GM12878 (cell line): ENCODE results near the gene HYAL1. TPM values are rescaled to one million over a fixed set of nuclear protein-coding genes. Genes with fewer than 3 reads are reported as not detected.

Experiments used
- CBX5 ChIP-seq: sonication (generic); IDR thresholded peaks from 2 replicates; pipeline ENCODE4 v1.6.1; 2016; ENCODE audit warnings: low read depth, moderate library complexity, mild to moderate bottlenecking, inconsistent platforms
- LARP7 ChIP-seq: fragments of 450-650 bp; IDR thresholded peaks from 2 replicates; pipeline ENCODE4 v1.6.1; 2017; ENCODE audit warnings: mild to moderate bottlenecking
- MEF2B ChIP-seq: fragments of 450-650 bp; IDR thresholded peaks from 2 replicates; pipeline ENCODE4 v1.6.1; 2018; ENCODE audit warnings: mild to moderate bottlenecking, moderate library complexity; ENCODE audit not compliant: partially characterized antibody, poor library complexity, severe bottlenecking
- MTA3 ChIP-seq: IDR thresholded peaks from 2 replicates; pipeline ENCODE4 v1.6.1; 2012; ENCODE audit warnings: low read length, inconsistent platforms, borderline replicate concordance
- NFYA ChIP-seq: IDR thresholded peaks from 2 replicates; pipeline ENCODE4 v1.6.1; 2011; ENCODE audit warnings: low read depth, mild to moderate bottlenecking, low read length, improper control_type of control experiment, borderline replicate concordance
- NR2C2 ChIP-seq: IDR thresholded peaks from 2 replicates; pipeline ENCODE4 v1.6.1; 2011; ENCODE audit warnings: borderline replicate concordance, low read depth; ENCODE audit not compliant: control insufficient read depth, insufficient read length
- NRF1 ChIP-seq: conservative IDR thresholded peaks from 2 replicates; pipeline ENCODE4 v1.6.1; 2011; ENCODE audit warnings: mild to moderate bottlenecking, low read depth, low read length, improper control_type of control experiment
- RCOR1 ChIP-seq: conservative IDR thresholded peaks from 2 replicates; pipeline ENCODE4 v1.6.1; 2012; ENCODE audit warnings: low read depth, low read length, improper control_type of control experiment
- RELA ChIP-seq: fragments of 450-650 bp; IDR thresholded peaks from 2 replicates; pipeline ENCODE4 v1.8.0; 2014; ENCODE audit warnings: borderline replicate concordance; ENCODE audit not compliant: partially characterized antibody
- SIN3A ChIP-seq: IDR thresholded peaks from 2 replicates; pipeline ENCODE4 v1.6.1; 2012; ENCODE audit warnings: low read depth, low read length, improper control_type of control experiment
- SIX5 ChIP-seq: IDR thresholded peaks from 2 replicates; pipeline ENCODE4 v1.6.1; 2011; ENCODE audit warnings: mild to moderate bottlenecking, low read depth, low read length, moderate library complexity; ENCODE audit not compliant: severe bottlenecking
- SMARCA5 ChIP-seq: fragments of 450-650 bp; IDR thresholded peaks from 2 replicates; pipeline ENCODE4 v1.6.1; 2017; ENCODE audit warnings: mild to moderate bottlenecking
- TCF7 ChIP-seq: IDR thresholded peaks from 2 replicates; pipeline ENCODE4 v1.6.1; 2014; ENCODE audit warnings: antibody characterized with exemption, borderline replicate concordance
- ZNF217 ChIP-seq: fragments of 450-650 bp; IDR thresholded peaks from 2 replicates; pipeline ENCODE4 v1.6.1; 2017; ENCODE audit warnings: antibody characterized with exemption, mild to moderate bottlenecking
- polyA plus RNA-seq, 11 experiments: library from polyadenylated mRNA; depleted of rRNA in 4 of 11; unstranded in 6 of 11; stranded (reverse) in 5 of 11; fragments of >200 nt; fragmentation: Nextera tagmentation in 4 of 11; fragmentation: Illumina TruSeq in 1 of 11; extraction: Ambion mirVana in 4 of 11; extraction: Trizol in 1 of 11; gene quantifications; 1 replicate in 1 of 11; 2 replicates in 10 of 11; pipeline versions ENCODE4 v1.2.1 to v1.2.3, GENCODE V29; 2011 to 2016; ENCODE audit warnings: inconsistent platforms in 2 of 11, missing spikeins in 2 of 11, low read depth in 1 of 11
- total RNA-seq, 4 experiments: library from RNA; depleted of rRNA in 3 of 4; stranded (reverse); fragments of >200 nt in 3 of 4; fragmentation: Illumina TruSeq in 1 of 4; extraction: Trizol in 1 of 4; gene quantifications; 2 replicates each; pipeline versions ENCODE4 v1.2.1 to v1.2.3, GENCODE V29; 2013 to 2021
- TF ChIP-seq, protein P1 (sequence below): fragments of 450-650 bp; IDR thresholded peaks from 2 replicates; pipeline ENCODE4 v1.6.1; 2017; ENCODE audit warnings: mild to moderate bottlenecking, moderate library complexity
- TF ChIP-seq, protein P2 (sequence below): IDR thresholded peaks from 2 replicates; pipeline ENCODE4 v1.6.1; 2012; ENCODE audit warnings: low read depth, low read length, improper control_type of control experiment
- TF ChIP-seq, protein P3 (sequence below): fragments of 450-650 bp; formaldehyde crosslinking; IDR thresholded peaks from 2 replicates; pipeline ENCODE4 v1.5.0; 2022; ENCODE audit warnings: mild to moderate bottlenecking, missing genetic modification characterization

Gene HYAL1
- total and polyA plus RNA-seq, 10 of the 15 experiments (the other 5 are each of a cell fraction or from before 2014, with no cell fraction given) = 0.04 to 0.55 (median 0.18) TPM; not detected in 2

DNA sequence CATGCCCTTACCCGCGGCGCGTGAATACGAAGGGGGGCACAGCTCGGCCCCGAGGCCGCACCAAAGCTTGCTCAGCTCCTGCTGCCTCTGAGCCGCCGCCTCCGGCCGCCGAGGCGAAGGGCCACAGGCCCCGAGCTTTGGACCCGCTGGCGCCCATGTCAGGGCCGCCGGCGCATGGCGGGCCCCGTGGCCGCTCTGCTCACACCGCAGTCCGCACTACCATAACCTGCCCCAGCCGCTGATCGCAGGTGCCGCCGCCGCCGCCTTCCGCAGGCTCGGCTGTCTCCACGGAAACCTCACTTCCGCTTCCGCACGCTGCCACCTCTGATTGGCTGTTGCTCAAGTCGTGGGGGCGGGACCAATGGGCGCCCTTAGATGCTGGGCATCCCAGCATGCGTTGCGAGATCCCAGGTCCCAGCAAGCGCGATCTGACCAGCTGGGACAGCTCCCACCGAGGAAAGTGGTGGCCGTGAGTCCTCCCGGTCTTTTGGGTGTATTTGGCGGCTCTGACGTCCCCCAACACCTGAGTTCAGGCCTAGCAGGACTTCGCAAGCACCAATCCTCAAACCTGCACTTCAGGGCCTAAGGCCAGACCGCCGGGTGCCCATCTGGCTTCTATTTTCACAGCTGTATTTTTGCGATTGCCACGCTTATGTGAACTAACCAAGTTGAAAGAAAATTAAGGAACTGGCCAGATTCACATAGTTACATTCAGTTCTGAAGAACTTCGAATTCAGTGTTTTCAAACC is 24.7 kb upstream of the HYAL1 start, which contains the start of gene TUSC2 (continued):
- peak; percentile 27 for TF ChIP-seq SIX5
- TF ChIP-seq RCOR1 = no peak
- no peak for TF ChIP-seq SMARCA5
- peak; percentile 9; the same call in 1 of the 2 replicates for TF ChIP-seq NFYA
- no peak for TF ChIP-seq RELA
- no peak for TF ChIP-seq CBX5
- no peak for TF ChIP-seq NRF1
- no peak for TF ChIP-seq NR2C2
- TF ChIP-seq LARP7 = peak; percentile 78
- 0 out of 2 replicates have a peak, but pooled peaks have one; percentile 50 for TF ChIP-seq SIN3A
- TF ChIP-seq MTA3 = peak; percentile 41; the same call in 1 of the 2 replicates
- no peak for TF ChIP-seq ZNF217
- no peak for TF ChIP-seq MEF2B
- TF ChIP-seq TCF7 = no peak
- TF ChIP-seq, protein P1, sequence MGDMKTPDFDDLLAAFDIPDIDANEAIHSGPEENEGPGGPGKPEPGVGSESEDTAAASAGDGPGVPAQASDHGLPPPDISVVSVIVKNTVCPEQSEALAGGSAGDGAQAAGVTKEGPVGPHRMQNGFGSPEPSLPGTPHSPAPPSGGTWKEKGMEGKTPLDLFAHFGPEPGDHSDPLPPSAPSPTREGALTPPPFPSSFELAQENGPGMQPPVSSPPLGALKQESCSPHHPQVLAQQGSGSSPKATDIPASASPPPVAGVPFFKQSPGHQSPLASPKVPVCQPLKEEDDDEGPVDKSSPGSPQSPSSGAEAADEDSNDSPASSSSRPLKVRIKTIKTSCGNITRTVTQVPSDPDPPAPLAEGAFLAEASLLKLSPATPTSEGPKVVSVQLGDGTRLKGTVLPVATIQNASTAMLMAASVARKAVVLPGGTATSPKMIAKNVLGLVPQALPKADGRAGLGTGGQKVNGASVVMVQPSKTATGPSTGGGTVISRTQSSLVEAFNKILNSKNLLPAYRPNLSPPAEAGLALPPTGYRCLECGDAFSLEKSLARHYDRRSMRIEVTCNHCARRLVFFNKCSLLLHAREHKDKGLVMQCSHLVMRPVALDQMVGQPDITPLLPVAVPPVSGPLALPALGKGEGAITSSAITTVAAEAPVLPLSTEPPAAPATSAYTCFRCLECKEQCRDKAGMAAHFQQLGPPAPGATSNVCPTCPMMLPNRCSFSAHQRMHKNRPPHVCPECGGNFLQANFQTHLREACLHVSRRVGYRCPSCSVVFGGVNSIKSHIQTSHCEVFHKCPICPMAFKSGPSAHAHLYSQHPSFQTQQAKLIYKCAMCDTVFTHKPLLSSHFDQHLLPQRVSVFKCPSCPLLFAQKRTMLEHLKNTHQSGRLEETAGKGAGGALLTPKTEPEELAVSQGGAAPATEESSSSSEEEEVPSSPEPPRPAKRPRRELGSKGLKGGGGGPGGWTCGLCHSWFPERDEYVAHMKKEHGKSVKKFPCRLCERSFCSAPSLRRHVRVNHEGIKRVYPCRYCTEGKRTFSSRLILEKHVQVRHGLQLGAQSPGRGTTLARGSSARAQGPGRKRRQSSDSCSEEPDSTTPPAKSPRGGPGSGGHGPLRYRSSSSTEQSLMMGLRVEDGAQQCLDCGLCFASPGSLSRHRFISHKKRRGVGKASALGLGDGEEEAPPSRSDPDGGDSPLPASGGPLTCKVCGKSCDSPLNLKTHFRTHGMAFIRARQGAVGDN = peak; percentile 54; the same call in 1 of the 2 replicates
- TF ChIP-seq, protein P2, sequence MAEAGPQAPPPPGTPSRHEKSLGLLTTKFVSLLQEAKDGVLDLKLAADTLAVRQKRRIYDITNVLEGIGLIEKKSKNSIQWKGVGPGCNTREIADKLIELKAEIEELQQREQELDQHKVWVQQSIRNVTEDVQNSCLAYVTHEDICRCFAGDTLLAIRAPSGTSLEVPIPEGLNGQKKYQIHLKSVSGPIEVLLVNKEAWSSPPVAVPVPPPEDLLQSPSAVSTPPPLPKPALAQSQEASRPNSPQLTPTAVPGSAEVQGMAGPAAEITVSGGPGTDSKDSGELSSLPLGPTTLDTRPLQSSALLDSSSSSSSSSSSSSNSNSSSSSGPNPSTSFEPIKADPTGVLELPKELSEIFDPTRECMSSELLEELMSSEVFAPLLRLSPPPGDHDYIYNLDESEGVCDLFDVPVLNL = no peak
- TF ChIP-seq, protein P3, sequence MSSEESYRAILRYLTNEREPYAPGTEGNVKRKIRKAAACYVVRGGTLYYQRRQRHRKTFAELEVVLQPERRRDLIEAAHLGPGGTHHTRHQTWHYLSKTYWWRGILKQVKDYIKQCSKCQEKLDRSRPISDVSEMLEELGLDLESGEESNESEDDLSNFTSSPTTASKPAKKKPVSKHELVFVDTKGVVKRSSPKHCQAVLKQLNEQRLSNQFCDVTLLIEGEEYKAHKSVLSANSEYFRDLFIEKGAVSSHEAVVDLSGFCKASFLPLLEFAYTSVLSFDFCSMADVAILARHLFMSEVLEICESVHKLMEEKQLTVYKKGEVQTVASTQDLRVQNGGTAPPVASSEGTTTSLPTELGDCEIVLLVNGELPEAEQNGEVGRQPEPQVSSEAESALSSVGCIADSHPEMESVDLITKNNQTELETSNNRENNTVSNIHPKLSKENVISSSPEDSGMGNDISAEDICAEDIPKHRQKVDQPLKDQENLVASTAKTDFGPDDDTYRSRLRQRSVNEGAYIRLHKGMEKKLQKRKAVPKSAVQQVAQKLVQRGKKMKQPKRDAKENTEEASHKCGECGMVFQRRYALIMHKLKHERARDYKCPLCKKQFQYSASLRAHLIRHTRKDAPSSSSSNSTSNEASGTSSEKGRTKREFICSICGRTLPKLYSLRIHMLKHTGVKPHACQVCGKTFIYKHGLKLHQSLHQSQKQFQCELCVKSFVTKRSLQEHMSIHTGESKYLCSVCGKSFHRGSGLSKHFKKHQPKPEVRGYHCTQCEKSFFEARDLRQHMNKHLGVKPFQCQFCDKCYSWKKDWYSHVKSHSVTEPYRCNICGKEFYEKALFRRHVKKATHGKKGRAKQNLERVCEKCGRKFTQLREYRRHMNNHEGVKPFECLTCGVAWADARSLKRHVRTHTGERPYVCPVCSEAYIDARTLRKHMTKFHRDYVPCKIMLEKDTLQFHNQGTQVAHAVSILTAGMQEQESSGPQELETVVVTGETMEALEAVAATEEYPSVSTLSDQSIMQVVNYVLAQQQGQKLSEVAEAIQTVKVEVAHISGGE (CRISPR knock-in tag) = no peak
